ENCODE measurements around the gene WIPF2. TPM values are rescaled to one million over a fixed set of nuclear protein-coding genes. Genes with fewer than 3 reads are reported as not detected.
A peak's percentile ranks its signal among the peaks of the same experiment; 100 is the strongest.

Gene WIPF2
- polyA plus RNA-seq, 4 donors: 12.5 to 22.9 (median 14.0) TPM

GRCh38 chr17:40247926-40248495 lies 28.9 kb downstream of the WIPF2 start:
- Histone ChIP-seq H3K27me3 (ENCODE audit: control insufficient read depth in 3 of 3, insufficient read depth in 3 of 3, low read length in 3 of 3) (no peaks in the 10 kb centered on the region), H3K4me1 (ENCODE audit: control insufficient read depth in 3 of 3, insufficient read depth in 2 of 3, low read depth in 1 of 3, low read length in 2 of 3) (peaks cover 2 to 7% (median 6%) of the 10 kb centered on the region in 3 donors), H3K36me3 (ENCODE audit: control insufficient read depth in 3 of 3, insufficient read depth in 2 of 3, low read depth in 1 of 3, low read length in 3 of 3) (peaks cover 0 to 18% (median 0%) of the 10 kb centered on the region in 3 donors), H3K4me3 (ENCODE audit: low read depth in 1 of 3, low read length in 3 of 3) (no peak overlapping the region), H3K9me3 (ENCODE audit: control insufficient read depth in 2 of 2, insufficient read depth in 1 of 2, low read depth in 1 of 2, low read length in 1 of 2) (no peaks in the 10 kb centered on the region), H3K27ac (ENCODE audit: low read depth in 1 of 3, low read length in 2 of 3) (no peak overlapping the region)
- DNase-seq: no peak
- WGBS, 3 donors: 86 to 94% (median 89%) methylated on average over 7 of the region's 7 CpGs
- no peak for FAIRE-seq

DNA sequence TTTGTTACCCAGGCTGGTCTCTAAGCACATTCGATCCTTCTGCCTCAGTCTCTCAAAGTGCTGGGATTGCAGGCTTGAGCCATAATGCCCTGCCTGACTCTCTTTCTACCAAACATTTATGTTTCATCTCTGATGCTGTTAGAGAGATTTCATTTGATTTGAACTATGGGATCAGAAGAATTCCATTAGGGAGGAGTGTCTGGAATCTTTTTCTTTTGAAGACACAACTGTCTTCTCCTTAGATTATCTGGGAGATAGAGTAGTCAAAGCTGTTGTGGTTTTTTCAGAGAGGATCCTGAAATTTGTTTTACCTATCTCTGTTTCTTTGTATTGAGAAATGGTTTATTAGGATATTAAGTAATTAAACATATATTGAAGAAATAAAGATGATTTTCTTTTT lies 29.4 kb downstream of the WIPF2 start:
- no peak for FAIRE-seq
- Histone ChIP-seq H3K4me3 (ENCODE audit: low read depth in 1 of 3, low read length in 3 of 3) (no peak overlapping the region), H3K9me3 (ENCODE audit: control insufficient read depth in 2 of 2, insufficient read depth in 1 of 2, low read depth in 1 of 2, low read length in 1 of 2) (no peaks in the 10 kb centered on the region), H3K36me3 (ENCODE audit: control insufficient read depth in 3 of 3, insufficient read depth in 2 of 3, low read depth in 1 of 3, low read length in 3 of 3) (peaks cover 0 to 18% (median 0%) of the 10 kb centered on the region in 3 donors), H3K27me3 (ENCODE audit: control insufficient read depth in 3 of 3, insufficient read depth in 3 of 3, low read length in 3 of 3) (no peaks in the 10 kb centered on the region), H3K4me1 (ENCODE audit: control insufficient read depth in 3 of 3, insufficient read depth in 2 of 3, low read depth in 1 of 3, low read length in 2 of 3) (peaks cover 2 to 7% (median 6%) of the 10 kb centered on the region in 3 donors), H3K27ac (ENCODE audit: low read depth in 1 of 3, low read length in 2 of 3) (no peak overlapping the region)
- 98 to 100% (median 100%) methylated on average over 1 of the region's 1 CpG for WGBS, 3 donors
- DNase-seq: no peak

- Histone ChIP-seq H3K4me1 (ENCODE audit: control insufficient read depth in 3 of 3, insufficient read depth in 2 of 3, low read depth in 1 of 3, low read length in 2 of 3) (peaks cover 2 to 7% (median 6%) of the 10 kb centered on the region in 3 donors), H3K4me3 (ENCODE audit: low read depth in 1 of 3, low read length in 3 of 3) (no peak overlapping the region), H3K9me3 (ENCODE audit: control insufficient read depth in 2 of 2, insufficient read depth in 1 of 2, low read depth in 1 of 2, low read length in 1 of 2) (no peaks in the 10 kb centered on the region), H3K27ac (ENCODE audit: low read depth in 1 of 3, low read length in 2 of 3) (peak overlapping the region in 2 of 3 donors; percentile 0 to 85), H3K27me3 (ENCODE audit: control insufficient read depth in 3 of 3, insufficient read depth in 3 of 3, low read length in 3 of 3) (no peaks in the 10 kb centered on the region), H3K36me3 (ENCODE audit: control insufficient read depth in 3 of 3, insufficient read depth in 2 of 3, low read depth in 1 of 3, low read length in 3 of 3) (peaks cover 0 to 22% (median under 1%) of the 10 kb centered on the region in 3 donors)
- FAIRE-seq (no peak), DNase-seq (peak; percentile 81 to 95)
Observed at GRCh38 chr17:40251576-40251975, 32.5 kb downstream of the WIPF2 start.

DNA sequence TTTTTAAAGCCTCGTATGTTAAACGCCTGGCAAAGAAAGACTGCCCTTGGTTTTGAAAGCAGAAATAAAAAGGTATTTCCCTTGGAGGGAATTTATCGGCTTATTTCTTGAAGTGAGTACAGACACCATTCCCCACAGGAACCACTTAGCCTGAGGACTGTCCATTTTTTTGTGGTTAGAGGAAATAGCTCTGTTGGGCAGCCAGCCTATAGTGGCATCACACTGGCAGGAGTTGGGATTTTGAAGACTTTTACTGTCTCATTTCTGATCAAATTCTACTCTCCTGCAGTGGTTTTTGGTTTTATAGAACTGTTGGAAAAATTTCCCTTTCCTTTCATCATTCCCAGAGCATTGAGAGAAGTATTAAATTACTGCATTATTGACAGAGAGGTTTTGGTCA lies 34.5 kb downstream of the WIPF2 start:
- Histone ChIP-seq H3K27me3 (ENCODE audit: control insufficient read depth in 3 of 3, insufficient read depth in 3 of 3, low read length in 3 of 3) (no peaks in the 10 kb centered on the region), H3K27ac (ENCODE audit: low read depth in 1 of 3, low read length in 2 of 3) (no peak overlapping the region), H3K4me1 (ENCODE audit: control insufficient read depth in 3 of 3, insufficient read depth in 2 of 3, low read depth in 1 of 3, low read length in 2 of 3) (peaks cover 2 to 7% (median 6%) of the 10 kb centered on the region in 3 donors), H3K36me3 (ENCODE audit: control insufficient read depth in 3 of 3, insufficient read depth in 2 of 3, low read depth in 1 of 3, low read length in 3 of 3) (peaks cover 0 to 33% (median 2%) of the 10 kb centered on the region in 3 donors), H3K4me3 (ENCODE audit: low read depth in 1 of 3, low read length in 3 of 3) (no peak overlapping the region), H3K9me3 (ENCODE audit: control insufficient read depth in 2 of 2, insufficient read depth in 1 of 2, low read depth in 1 of 2, low read length in 1 of 2) (no peaks in the 10 kb centered on the region)
- WGBS, 3 donors: 93 to 97% (median 95%) methylated on average over 3 of the region's 3 CpGs
- FAIRE-seq (no peak), DNase-seq (no peak)

- no peak overlapping the region for H3K4me3 ChIP-seq (ENCODE audit: low read depth in 1 of 3, low read length in 3 of 3)
- H3K4me1 ChIP-seq (ENCODE audit: control insufficient read depth in 3 of 3, insufficient read depth in 2 of 3, low read depth in 1 of 3, low read length in 2 of 3): no peaks in the 10 kb centered on the region
- H3K36me3 ChIP-seq (ENCODE audit: control insufficient read depth in 3 of 3, insufficient read depth in 2 of 3, low read depth in 1 of 3, low read length in 3 of 3): peaks cover 8 to 70% (median 16%) of the 10 kb centered on the region in 3 donors
- DNase-seq (no peak), FAIRE-seq (no peak)
- no peaks in the 10 kb centered on the region for H3K9me3 ChIP-seq (ENCODE audit: control insufficient read depth in 2 of 2, insufficient read depth in 1 of 2, low read depth in 1 of 2, low read length in 1 of 2)
- H3K27me3 ChIP-seq (ENCODE audit: control insufficient read depth in 3 of 3, insufficient read depth in 3 of 3, low read length in 3 of 3): no peaks in the 10 kb centered on the region
- H3K27ac ChIP-seq (ENCODE audit: low read depth in 1 of 3, low read length in 2 of 3): no peak overlapping the region
- 55 to 82% (median 63%) methylated on average over 2 of the region's 2 CpGs for WGBS, 3 donors
Observed at GRCh38 chr17:40259505-40259904, 40.4 kb downstream of the WIPF2 start.

GRCh38 chr17:40260528-40260927 lies 41.4 kb downstream of the WIPF2 start:
- Histone ChIP-seq H3K27ac (ENCODE audit: low read depth in 1 of 3, low read length in 2 of 3) (no peak overlapping the region), H3K4me3 (ENCODE audit: low read depth in 1 of 3, low read length in 3 of 3) (no peak overlapping the region), H3K4me1 (ENCODE audit: control insufficient read depth in 3 of 3, insufficient read depth in 2 of 3, low read depth in 1 of 3, low read length in 2 of 3) (no peaks in the 10 kb centered on the region), H3K36me3 (ENCODE audit: control insufficient read depth in 3 of 3, insufficient read depth in 2 of 3, low read depth in 1 of 3, low read length in 3 of 3) (peaks cover 12 to 71% (median 23%) of the 10 kb centered on the region in 3 donors), H3K27me3 (ENCODE audit: control insufficient read depth in 3 of 3, insufficient read depth in 3 of 3, low read length in 3 of 3) (no peaks in the 10 kb centered on the region), H3K9me3 (ENCODE audit: control insufficient read depth in 2 of 2, insufficient read depth in 1 of 2, low read depth in 1 of 2, low read length in 1 of 2) (no peaks in the 10 kb centered on the region)
- DNase-seq: no peak
- WGBS, 3 donors: 88 to 96% (median 96%) methylated on average over 7 of the region's 7 CpGs
- FAIRE-seq: no peak

DNA sequence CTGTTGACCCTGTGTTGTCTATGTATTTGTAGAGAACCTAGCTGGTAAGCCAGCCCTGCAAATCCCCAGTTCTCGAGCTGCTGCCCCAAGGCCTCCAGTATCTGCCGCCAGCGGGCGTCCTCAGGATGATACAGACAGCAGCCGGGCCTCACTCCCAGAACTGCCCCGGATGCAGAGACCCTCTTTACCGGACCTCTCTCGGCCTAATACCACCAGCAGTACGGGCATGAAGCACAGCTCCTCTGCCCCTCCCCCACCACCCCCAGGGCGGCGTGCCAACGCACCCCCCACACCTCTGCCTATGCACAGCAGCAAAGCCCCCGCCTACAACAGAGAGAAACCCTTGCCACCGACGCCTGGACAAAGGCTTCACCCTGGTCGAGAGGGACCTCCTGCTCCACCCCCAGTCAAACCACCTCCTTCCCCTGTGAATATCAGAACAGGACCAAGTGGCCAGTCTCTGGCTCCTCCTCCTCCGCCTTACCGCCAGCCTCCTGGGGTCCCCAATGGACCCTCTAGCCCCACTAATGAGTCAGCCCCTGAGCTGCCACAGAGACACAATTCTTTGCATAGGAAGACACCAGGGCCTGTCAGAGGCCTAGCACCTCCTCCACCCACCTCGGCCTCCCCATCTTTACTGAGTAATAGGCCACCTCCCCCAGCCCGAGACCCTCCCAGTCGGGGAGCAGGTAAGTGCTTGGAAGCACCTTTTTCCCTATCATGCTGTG lies 45.5 kb downstream of the WIPF2 start:
- DNase-seq (no peak), FAIRE-seq (no peak)
- Histone ChIP-seq H3K4me3 (ENCODE audit: low read depth in 1 of 3, low read length in 3 of 3) (no peak overlapping the region), H3K27me3 (ENCODE audit: control insufficient read depth in 3 of 3, insufficient read depth in 3 of 3, low read length in 3 of 3) (no peaks in the 10 kb centered on the region), H3K4me1 (ENCODE audit: control insufficient read depth in 3 of 3, insufficient read depth in 2 of 3, low read depth in 1 of 3, low read length in 2 of 3) (peaks cover 0 to 4% (median 0%) of the 10 kb centered on the region in 3 donors), H3K36me3 (ENCODE audit: control insufficient read depth in 3 of 3, insufficient read depth in 2 of 3, low read depth in 1 of 3, low read length in 3 of 3) (peaks cover 11 to 69% (median 29%) of the 10 kb centered on the region in 3 donors), H3K27ac (ENCODE audit: low read depth in 1 of 3, low read length in 2 of 3) (no peak overlapping the region), H3K9me3 (ENCODE audit: control insufficient read depth in 2 of 2, insufficient read depth in 1 of 2, low read depth in 1 of 2, low read length in 1 of 2) (no peaks in the 10 kb centered on the region)
- 90 to 96% (median 95%) methylated on average over 21 of the region's 21 CpGs for WGBS, 3 donors

DNA sequence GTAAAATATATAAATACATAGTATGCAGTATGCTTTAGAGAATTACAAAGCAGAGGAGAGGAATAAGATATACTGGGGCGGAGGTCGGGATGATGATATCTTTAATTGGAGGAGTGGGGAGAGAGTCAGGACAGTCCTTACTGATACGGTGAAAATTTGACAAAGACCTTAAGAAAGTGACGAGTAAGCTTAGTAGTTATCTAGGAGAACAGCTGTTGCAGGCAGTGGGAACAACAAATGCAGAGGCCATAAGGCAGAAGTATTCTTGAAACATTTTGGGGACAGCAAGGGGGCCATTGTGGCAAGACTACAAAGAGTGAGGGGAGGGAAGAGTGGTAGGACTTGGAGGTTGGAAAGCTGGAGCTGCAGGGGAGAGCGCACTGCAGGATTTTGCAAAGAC lies 46.2 kb downstream of the WIPF2 start:
- peak overlapping the region in 1 of 3 donors; percentile 45 for H3K27ac ChIP-seq (ENCODE audit: low read depth in 1 of 3, low read length in 2 of 3)
- FAIRE-seq (no peak), DNase-seq (no peak)
- peaks cover 11 to 71% (median 26%) of the 10 kb centered on the region in 3 donors for H3K36me3 ChIP-seq (ENCODE audit: control insufficient read depth in 3 of 3, insufficient read depth in 2 of 3, low read depth in 1 of 3, low read length in 3 of 3)
- WGBS, 3 donors: 93 to 96% (median 95%) methylated on average over 5 of the region's 5 CpGs
- H3K9me3 ChIP-seq (ENCODE audit: control insufficient read depth in 2 of 2, insufficient read depth in 1 of 2, low read depth in 1 of 2, low read length in 1 of 2): no peaks in the 10 kb centered on the region
- peaks cover 0 to 4% (median 0%) of the 10 kb centered on the region in 3 donors for H3K4me1 ChIP-seq (ENCODE audit: control insufficient read depth in 3 of 3, insufficient read depth in 2 of 3, low read depth in 1 of 3, low read length in 2 of 3)
- H3K4me3 ChIP-seq (ENCODE audit: low read depth in 1 of 3, low read length in 3 of 3): no peak overlapping the region
- no peaks in the 10 kb centered on the region for H3K27me3 ChIP-seq (ENCODE audit: control insufficient read depth in 3 of 3, insufficient read depth in 3 of 3, low read length in 3 of 3)

Measured in small intestine (tissue), 7 donors.